HK-2 (cell line): ENCODE results near the gene VKORC1L1.
"Not testable (repeated sequence)": the region's sequence is repeated elsewhere in the genome, so short reads cannot be mapped to it uniquely, and the experiment has no call there.

Experiments used
- DNase-seq: peaks from one replicate; pipeline ENCODE4 v3.0.0-alpha.2; 2018; ENCODE audit not compliant: unreplicated experiment

Gene VKORC1L1

GRCh38 chr7:65884983-65885382 lies 12.1 kb downstream of the VKORC1L1 start:
- not testable (repeated sequence) for DNase-seq

- not testable (repeated sequence) for DNase-seq
Measured at GRCh38 chr7:65885533-65885932, 12.7 kb downstream of the VKORC1L1 start.

GRCh38 chr7:65888434-65889156 lies 15.7 kb downstream of the VKORC1L1 start:
- not testable (repeated sequence) for DNase-seq

- DNase-seq: not testable (repeated sequence)
Measured at GRCh38 chr7:65889722-65890121, 16.8 kb downstream of the VKORC1L1 start.

GRCh38 chr7:65892161-65892560 lies 19.3 kb downstream of the VKORC1L1 start:
- DNase-seq: no peak

- no peak for DNase-seq
Measured at GRCh38 chr7:65892835-65893234, 20.0 kb downstream of the VKORC1L1 start.

GRCh38 chr7:65896279-65896870 lies 23.5 kb downstream of the VKORC1L1 start:
- no peak for DNase-seq

GRCh38 chr7:65897289-65897688 lies 24.4 kb downstream of the VKORC1L1 start:
- not testable (repeated sequence) for DNase-seq

GRCh38 chr7:65898677-65899447 lies 26.0 kb downstream of the VKORC1L1 start:
- DNase-seq: not testable (repeated sequence)

- no peak for DNase-seq
Measured at GRCh38 chr7:65902306-65902705, 29.4 kb downstream of the VKORC1L1 start.

GRCh38 chr7:65907501-65908198 lies 34.8 kb downstream of the VKORC1L1 start:
- no peak for DNase-seq

- no peak for DNase-seq
Measured at GRCh38 chr7:65910237-65910636, 37.4 kb downstream of the VKORC1L1 start.

GRCh38 chr7:65912237-65912636 lies 39.4 kb downstream of the VKORC1L1 start:
- DNase-seq: no peak

- no peak for DNase-seq
Measured at GRCh38 chr7:65915921-65916657, 43.2 kb downstream of the VKORC1L1 start.

GRCh38 chr7:65923316-65923715 lies 50.4 kb downstream of the VKORC1L1 start:
- no peak for DNase-seq

- no peak for DNase-seq
Measured at GRCh38 chr7:65924193-65924592, 51.3 kb downstream of the VKORC1L1 start.

GRCh38 chr7:65925040-65925439 lies 52.2 kb downstream of the VKORC1L1 start:
- DNase-seq: no peak

- no peak for DNase-seq
Measured at GRCh38 chr7:65926588-65926987, 53.7 kb downstream of the VKORC1L1 start.

- DNase-seq: no peak
Measured at GRCh38 chr7:65927489-65928448, 54.9 kb downstream of the VKORC1L1 start.

- no peak for DNase-seq
Measured at GRCh38 chr7:65931685-65932084, 58.8 kb downstream of the VKORC1L1 start.
